ENCODE results near the gene MEIS2.

MEIS2 gene

GRCh38 chr15:36886191-36886590, 214.2 kb downstream of the MEIS2 start:
- DNase-seq (ENCODE audit: extremely low spot score) = no peak

DNA sequence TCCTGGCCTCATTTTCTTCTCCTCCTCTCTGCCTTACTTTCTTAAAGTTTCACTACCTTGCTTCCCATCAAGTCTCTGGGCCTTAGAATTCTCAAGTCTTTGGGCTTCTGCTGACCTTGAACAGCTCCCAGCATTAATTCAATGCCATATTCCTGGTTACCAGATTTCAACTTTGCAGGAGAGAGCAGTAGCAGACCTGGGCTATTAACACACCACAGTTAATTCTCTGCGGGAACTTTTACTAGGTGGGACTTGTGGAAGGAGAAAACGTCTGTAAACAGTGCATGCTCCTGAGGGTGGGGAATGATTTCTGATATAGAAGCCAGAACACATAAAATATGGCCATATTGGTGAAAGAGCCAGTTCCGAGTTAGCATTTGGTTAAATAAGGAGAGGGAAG, 214.6 kb downstream of the MEIS2 start:
- POLR2A ChIA-PET = no interaction called here
- TF ChIP-seq ZNF384 (IDR thresholded peaks at IDR 0.05) (no peak), ARNT (IDR thresholded peaks at IDR 0.05) (no peak), CTBP1 (IDR thresholded peaks at IDR 0.05; ENCODE audit: borderline replicate concordance) (no peak)

More at GRCh38 chr15:36886191-36886590, 214.2 kb downstream of the MEIS2 start:
- TF ChIP-seq SUZ12 (IDR thresholded peaks at IDR 0.05) (no peak), ARNT (IDR thresholded peaks at IDR 0.05) (no peak), ELF4 (IDR thresholded peaks at IDR 0.05) (no peak), FOXA1 (IDR thresholded peaks at IDR 0.05) (no peak), NFRKB (IDR thresholded peaks at IDR 0.05) (no peak), SP1 (IDR thresholded peaks at IDR 0.05) (no peak)
- ChIA-PET CTCF (interaction anchor here (0.7 kb wide), 1 partner anchor 108 kb away, joined by 4 read pairs; no protein-coding TSS in a partner anchor), POLR2A (no interaction called here)

DNA sequence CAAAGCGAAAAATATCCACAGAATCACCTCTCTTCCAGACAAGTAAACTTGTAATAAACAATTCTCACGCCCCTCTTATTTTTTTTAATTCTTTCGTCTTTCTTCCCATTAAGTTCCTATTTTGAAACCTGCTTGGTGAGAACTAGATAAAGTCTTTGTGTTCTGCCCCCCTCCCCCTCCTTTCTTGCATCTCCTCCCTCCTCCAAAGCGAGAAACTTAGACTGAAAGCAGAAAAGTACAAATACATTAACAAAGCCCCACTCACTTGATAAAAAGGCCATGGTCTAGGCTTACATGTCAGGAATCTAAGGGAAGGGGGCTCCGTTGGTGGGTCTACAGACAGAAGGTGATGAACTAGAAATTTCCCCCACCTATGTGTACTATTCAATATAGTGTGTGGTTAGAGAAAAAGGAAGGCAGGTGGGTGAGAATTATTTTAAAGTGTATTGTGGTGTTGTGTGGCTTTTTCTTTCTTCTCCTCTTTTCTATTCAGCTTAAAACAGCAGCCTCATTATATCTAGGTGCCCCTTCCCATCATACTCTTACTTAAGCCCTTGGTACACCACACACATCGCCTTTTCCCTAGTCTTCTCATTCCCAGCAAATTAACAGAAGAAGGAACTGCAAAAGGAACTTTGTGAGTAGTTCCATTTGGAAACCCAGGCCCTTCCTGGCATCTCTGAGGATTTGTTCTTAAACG, 215.3 kb downstream of the MEIS2 start:
- CTCF ChIA-PET = no interaction called here
- TF ChIP-seq NFRKB (IDR thresholded peaks at IDR 0.05) (no peak), ARNT (IDR thresholded peaks at IDR 0.05) (no peak), FOXK2 (IDR thresholded peaks at IDR 0.05) (no peak), LEF1 (IDR thresholded peaks at IDR 0.05; ENCODE audit: borderline replicate concordance) (no peak), TARDBP (IDR thresholded peaks at IDR 0.05) (no peak), ZNF384 (IDR thresholded peaks at IDR 0.05) (no peak), FOXA1 (IDR thresholded peaks at IDR 0.05) (no peak), SUZ12 (IDR thresholded peaks at IDR 0.05) (no peak), CTBP1 (IDR thresholded peaks at IDR 0.05; ENCODE audit: borderline replicate concordance) (no peak), SP1 (IDR thresholded peaks at IDR 0.05) (no peak), BHLHE40 (IDR thresholded peaks at IDR 0.05; ENCODE audit: borderline replicate concordance) (no peak)
- TF ChIP-seq, protein P1, sequence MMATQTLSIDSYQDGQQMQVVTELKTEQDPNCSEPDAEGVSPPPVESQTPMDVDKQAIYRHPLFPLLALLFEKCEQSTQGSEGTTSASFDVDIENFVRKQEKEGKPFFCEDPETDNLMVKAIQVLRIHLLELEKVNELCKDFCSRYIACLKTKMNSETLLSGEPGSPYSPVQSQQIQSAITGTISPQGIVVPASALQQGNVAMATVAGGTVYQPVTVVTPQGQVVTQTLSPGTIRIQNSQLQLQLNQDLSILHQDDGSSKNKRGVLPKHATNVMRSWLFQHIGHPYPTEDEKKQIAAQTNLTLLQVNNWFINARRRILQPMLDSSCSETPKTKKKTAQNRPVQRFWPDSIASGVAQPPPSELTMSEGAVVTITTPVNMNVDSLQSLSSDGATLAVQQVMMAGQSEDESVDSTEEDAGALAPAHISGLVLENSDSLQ (IDR thresholded peaks at IDR 0.05) = no peak
- POLR2A ChIA-PET = interaction anchor here (0.6 kb wide), 1 partner anchor 544 kb away, joined by 3 read pairs; no protein-coding TSS in a partner anchor
- DNase-seq (ENCODE audit: extremely low spot score) = no peak

More for the DNA sequence above, 214.6 kb downstream of the MEIS2 start:
- no peak for DNase-seq (ENCODE audit: extremely low spot score)
- CTCF ChIA-PET = interaction anchor here (0.7 kb wide), 1 partner anchor 108 kb away, joined by 4 read pairs; no protein-coding TSS in a partner anchor

GRCh38 chr15:36884518-36884875, 215.9 kb downstream of the MEIS2 start:
- no peak for DNase-seq (ENCODE audit: extremely low spot score)
- ChIA-PET CTCF (no interaction called here), POLR2A (interaction anchor here (2.2 kb wide), 1 partner anchor 217 kb away, joined by 9 read pairs; the partner anchor contains the start of gene MEIS2)
- TF ChIP-seq ELF4 (IDR thresholded peaks at IDR 0.05) (no peak), SP1 (IDR thresholded peaks at IDR 0.05) (no peak), SUZ12 (IDR thresholded peaks at IDR 0.05) (no peak), FOXK2 (IDR thresholded peaks at IDR 0.05) (no peak), FOXA1 (IDR thresholded peaks at IDR 0.05) (no peak), FOXM1 (IDR thresholded peaks at IDR 0.05; ENCODE audit: borderline replicate concordance) (no peak), ZNF384 (IDR thresholded peaks at IDR 0.05) (no peak), HDGF (IDR thresholded peaks at IDR 0.05; ENCODE audit: borderline replicate concordance) (no peak), L3MBTL2 (conservative IDR thresholded peaks at IDR 0.05) (no peak), ARNT (IDR thresholded peaks at IDR 0.05) (no peak), TARDBP (IDR thresholded peaks at IDR 0.05) (no peak), NFRKB (IDR thresholded peaks at IDR 0.05) (no peak), BHLHE40 (IDR thresholded peaks at IDR 0.05; ENCODE audit: borderline replicate concordance) (no peak), CTBP1 (IDR thresholded peaks at IDR 0.05; ENCODE audit: borderline replicate concordance) (no peak), LEF1 (IDR thresholded peaks at IDR 0.05; ENCODE audit: borderline replicate concordance) (no peak)
- TF ChIP-seq, protein P1 (IDR thresholded peaks at IDR 0.05) = no peak

GRCh38 chr15:36883713-36884517, 216.4 kb downstream of the MEIS2 start:
- peak; percentile 72 for DNase-seq (ENCODE audit: extremely low spot score)
- TF ChIP-seq FOXM1 (IDR thresholded peaks at IDR 0.05; ENCODE audit: borderline replicate concordance) = no peak
- TF ChIP-seq L3MBTL2 (conservative IDR thresholded peaks at IDR 0.05) = no peak
- TF ChIP-seq SUZ12 (IDR thresholded peaks at IDR 0.05) = no peak
- no peak for TF ChIP-seq HDGF (IDR thresholded peaks at IDR 0.05; ENCODE audit: borderline replicate concordance)
- TF ChIP-seq SP1 (IDR thresholded peaks at IDR 0.05) = no peak
- no peak for TF ChIP-seq LEF1 (IDR thresholded peaks at IDR 0.05; ENCODE audit: borderline replicate concordance)
- TF ChIP-seq, protein P1 (IDR thresholded peaks at IDR 0.05) = no peak
- TF ChIP-seq TARDBP (IDR thresholded peaks at IDR 0.05) = no peak
- TF ChIP-seq NFRKB (IDR thresholded peaks at IDR 0.05) = no peak
- no peak for TF ChIP-seq ELF4 (IDR thresholded peaks at IDR 0.05)
- TF ChIP-seq CTBP1 (IDR thresholded peaks at IDR 0.05; ENCODE audit: borderline replicate concordance) = no peak
- TF ChIP-seq ARNT (IDR thresholded peaks at IDR 0.05) = no peak
- no peak for TF ChIP-seq FOXA1 (IDR thresholded peaks at IDR 0.05)
- TF ChIP-seq BHLHE40 (IDR thresholded peaks at IDR 0.05; ENCODE audit: borderline replicate concordance) = no peak
- no peak for TF ChIP-seq ZNF384 (IDR thresholded peaks at IDR 0.05)
- POLR2A ChIA-PET = interaction anchor here (2.2 kb wide), 1 partner anchor 217 kb away, joined by 9 read pairs; the partner anchor contains the start of gene MEIS2
- CTCF ChIA-PET = interaction anchor here (0.6 to 1.1 kb wide), 7 partner anchors 9 to 1132 kb away, joined by 3 to 4 read pairs (median 3); no protein-coding TSS in a partner anchor

All from HEK293T (cell line).